Measurements from ENCODE around the gene FAM222B. TPM values are rescaled to one million over a fixed set of nuclear protein-coding genes. Genes with fewer than 3 reads are reported as not detected.

FAM222B gene
- total RNA-seq, 1 experiment from 2014 or later = 94.6 TPM

GRCh38 chr17:28885951-28886350, 43.4 kb upstream of the FAM222B start (continued):
- TF ChIP-seq CTCF (IDR thresholded peaks at IDR 0.05) = no peak
- no peak for TF ChIP-seq ZNF317 (CRISPR knock-in tag; IDR thresholded peaks at IDR 0.05; ENCODE audit: borderline replicate concordance, low read depth)
- TF ChIP-seq ATF6 (CRISPR knock-in tag; IDR thresholded peaks at IDR 0.05) = no peak
- TF ChIP-seq HMGA2 (CRISPR knock-in tag; IDR thresholded peaks at IDR 0.05) = no peak
- no peak for TF ChIP-seq ZNF396 (CRISPR knock-in tag; IDR thresholded peaks at IDR 0.05; ENCODE audit: borderline replicate concordance)
- no peak for TF ChIP-seq CDX4 (CRISPR knock-in tag; IDR thresholded peaks at IDR 0.05; ENCODE audit: borderline replicate concordance)
- TF ChIP-seq USF1 (CRISPR knock-in tag; IDR thresholded peaks at IDR 0.05) = no peak
- TF ChIP-seq ZNF425 (CRISPR knock-in tag; conservative IDR thresholded peaks at IDR 0.05) = no peak
- no peak for TF ChIP-seq STAT6 (CRISPR knock-in tag; conservative IDR thresholded peaks at IDR 0.05; ENCODE audit: low read depth)
- TF ChIP-seq ZNF423 (CRISPR knock-in tag; IDR thresholded peaks at IDR 0.05) = no peak
- TF ChIP-seq CBFB (CRISPR knock-in tag; IDR thresholded peaks at IDR 0.05; ENCODE audit: low read depth) = no peak
- no peak for TF ChIP-seq JUN (CRISPR knock-in tag; IDR thresholded peaks at IDR 0.05)
- TF ChIP-seq ZSCAN18 (CRISPR knock-in tag; IDR thresholded peaks at IDR 0.05) = no peak
- no peak for TF ChIP-seq NFATC4 (CRISPR knock-in tag; IDR thresholded peaks at IDR 0.05)
- TF ChIP-seq ZNF671 (CRISPR knock-in tag; IDR thresholded peaks at IDR 0.05) = no peak

- no peak overlapping the region for H3K4me3 Mint-ChIP-seq
- no peaks in the 10 kb centered on the region for H3K27me3 Mint-ChIP-seq (ENCODE audit: low read depth)
- ATAC-seq (no peak), DNase-seq (ENCODE audit: low spot score) (no peak)
- H3K36me3 Mint-ChIP-seq = peaks cover 20% of the 10 kb centered on the region
- H3K4me1 Mint-ChIP-seq = peaks cover 7% of the 10 kb centered on the region
- no peak overlapping the region for H3K27ac Mint-ChIP-seq
- H3K9me3 Mint-ChIP-seq = no peaks in the 10 kb centered on the region
- POLR2A ChIA-PET = no interaction called here
- CTCF ChIA-PET = interaction anchor here (2.1 kb wide), 1 partner anchor 122 kb away, joined by 8 read pairs; no protein-coding TSS in a partner anchor
- TF ChIP-seq JAZF1 (CRISPR knock-in tag; IDR thresholded peaks at IDR 0.05) (no peak), ZNF317 (CRISPR knock-in tag; IDR thresholded peaks at IDR 0.05; ENCODE audit: borderline replicate concordance, low read depth) (no peak), ETV6 (CRISPR knock-in tag; IDR thresholded peaks at IDR 0.05) (no peak), PREB (CRISPR knock-in tag; IDR thresholded peaks at IDR 0.05; ENCODE audit: borderline replicate concordance) (no peak), ZNF263 (CRISPR knock-in tag; IDR thresholded peaks at IDR 0.05; ENCODE audit: low read depth) (no peak), FOXJ3 (CRISPR knock-in tag; IDR thresholded peaks at IDR 0.05; ENCODE audit: borderline replicate concordance) (no peak), ZMAT4 (CRISPR knock-in tag; IDR thresholded peaks at IDR 0.05) (no peak), MLX (CRISPR knock-in tag; IDR thresholded peaks at IDR 0.05) (no peak), NFYB (CRISPR knock-in tag; conservative IDR thresholded peaks at IDR 0.05; ENCODE audit: low read depth) (no peak)
Measured at GRCh38 chr17:28885363-28885762, 42.8 kb upstream of the FAM222B start.

All from WTC11 (cell line).